22Rv1 (cell line): ENCODE measurements around the gene RERE.

Experiments used
- ZFX ChIP-seq: fragments of 450-650 bp; IDR thresholded peaks from 2 replicates; pipeline ENCODE4 v1.6.1; 2017; ENCODE audit warnings: antibody characterized with exemption, borderline replicate concordance
- TF ChIP-seq, protein P1 (sequence below): fragments of 450-650 bp; IDR thresholded peaks from 2 replicates; pipeline ENCODE4 v1.5.1; 2017; ENCODE audit warnings: mild to moderate bottlenecking

GRCh38 chr1:8357329-8358101 is 459.9 kb downstream of the RERE start:
- TF ChIP-seq, protein P1, sequence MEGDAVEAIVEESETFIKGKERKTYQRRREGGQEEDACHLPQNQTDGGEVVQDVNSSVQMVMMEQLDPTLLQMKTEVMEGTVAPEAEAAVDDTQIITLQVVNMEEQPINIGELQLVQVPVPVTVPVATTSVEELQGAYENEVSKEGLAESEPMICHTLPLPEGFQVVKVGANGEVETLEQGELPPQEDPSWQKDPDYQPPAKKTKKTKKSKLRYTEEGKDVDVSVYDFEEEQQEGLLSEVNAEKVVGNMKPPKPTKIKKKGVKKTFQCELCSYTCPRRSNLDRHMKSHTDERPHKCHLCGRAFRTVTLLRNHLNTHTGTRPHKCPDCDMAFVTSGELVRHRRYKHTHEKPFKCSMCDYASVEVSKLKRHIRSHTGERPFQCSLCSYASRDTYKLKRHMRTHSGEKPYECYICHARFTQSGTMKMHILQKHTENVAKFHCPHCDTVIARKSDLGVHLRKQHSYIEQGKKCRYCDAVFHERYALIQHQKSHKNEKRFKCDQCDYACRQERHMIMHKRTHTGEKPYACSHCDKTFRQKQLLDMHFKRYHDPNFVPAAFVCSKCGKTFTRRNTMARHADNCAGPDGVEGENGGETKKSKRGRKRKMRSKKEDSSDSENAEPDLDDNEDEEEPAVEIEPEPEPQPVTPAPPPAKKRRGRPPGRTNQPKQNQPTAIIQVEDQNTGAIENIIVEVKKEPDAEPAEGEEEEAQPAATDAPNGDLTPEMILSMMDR = no peak
- TF ChIP-seq ZFX = no peak
